Measurements from ENCODE around the gene CEP112.

The CEP112 gene

GRCh38 chr17:65994679-65995078, 197.3 kb downstream of the CEP112 start:
- no peak overlapping the region for H3K4me3 ChIP-seq (ENCODE audit: low read depth, low read length)
- no peak for TF ChIP-seq CTCF (IDR thresholded peaks at IDR 0.05; ENCODE audit: low read depth, low read length, missing control alignments)
- in situ Hi-C loops (cut with HindIII; ENCODE audit: low sequenced_read_pairs), result no loop called here
- no peak for DNase-seq (ENCODE audit: low read depth)

- no peak for TF ChIP-seq CTCF (IDR thresholded peaks at IDR 0.05; ENCODE audit: low read depth, low read length, missing control alignments)
- in situ Hi-C loops (cut with HindIII; ENCODE audit: low sequenced_read_pairs), result no loop called here
- no peak for DNase-seq (ENCODE audit: low read depth)
- no peak overlapping the region for H3K4me3 ChIP-seq (ENCODE audit: low read depth, low read length)
These were observed 197.8 kb downstream of the CEP112 start for GRCh38 chr17:65994114-65994513.

GRCh38 chr17:65990593-65990992, 201.3 kb downstream of the CEP112 start:
- no peak overlapping the region for H3K4me3 ChIP-seq (ENCODE audit: low read depth, low read length)
- in situ Hi-C loops (cut with HindIII; ENCODE audit: low sequenced_read_pairs), result no loop called here
- no peak for TF ChIP-seq CTCF (IDR thresholded peaks at IDR 0.05; ENCODE audit: low read depth, low read length, missing control alignments)
- no peak for DNase-seq (ENCODE audit: low read depth)

GRCh38 chr17:65988451-65988850, 203.5 kb downstream of the CEP112 start:
- in situ Hi-C loops (cut with HindIII; ENCODE audit: low sequenced_read_pairs), result loop anchor here (10.0 kb wide), 1 partner anchor 434 kb away; no protein-coding TSS in a partner anchor
- no peak for TF ChIP-seq CTCF (IDR thresholded peaks at IDR 0.05; ENCODE audit: low read depth, low read length, missing control alignments)
- H3K4me3 ChIP-seq (ENCODE audit: low read depth, low read length), result no peak overlapping the region
- DNase-seq (ENCODE audit: low read depth), result no peak

GRCh38 chr17:65987988-65988387, 203.9 kb downstream of the CEP112 start:
- peak; percentile 19 for DNase-seq (ENCODE audit: low read depth)
- in situ Hi-C loops (cut with HindIII; ENCODE audit: low sequenced_read_pairs), result loop anchor here (10.0 kb wide), 1 partner anchor 433 kb away; no protein-coding TSS in a partner anchor
- peak; percentile 60 for TF ChIP-seq CTCF (IDR thresholded peaks at IDR 0.05; ENCODE audit: low read depth, low read length, missing control alignments)
- no peak overlapping the region for H3K4me3 ChIP-seq (ENCODE audit: low read depth, low read length)

- no peak for TF ChIP-seq CTCF (IDR thresholded peaks at IDR 0.05; ENCODE audit: low read depth, low read length, missing control alignments)
- DNase-seq (ENCODE audit: low read depth), result peak; percentile 3
- H3K4me3 ChIP-seq (ENCODE audit: low read depth, low read length), result no peak overlapping the region
- in situ Hi-C loops (cut with HindIII; ENCODE audit: low sequenced_read_pairs), result loop anchor here (10.0 kb wide), 1 partner anchor 431 kb away; no protein-coding TSS in a partner anchor
These were observed 206.4 kb downstream of the CEP112 start for GRCh38 chr17:65985571-65985970.

Measured in astrocyte of the cerebellum (primary cell).